Tibial nerve (tissue), 3 donors: ENCODE measurements around the gene DEPDC1B.
"Not testable (repeated sequence)": the region's sequence is repeated elsewhere in the genome, so short reads cannot be mapped to it uniquely, and the experiment has no call there.

ENCODE experiments used
- POLR2A ChIP-seq, 2 donors: fragments of 450-650 bp; IDR thresholded peaks; one replicate each; pipeline ENCODE4 v1.6.1; 2017; ENCODE audit warnings: antibody characterized with exemption in 2 of 2, mild to moderate bottlenecking in 2 of 2, moderate library complexity in 2 of 2
- TF ChIP-seq, protein P1 (sequence below), 5 experiments: fragments of 200-600 bp in 3 of 5; fragments of 450-650 bp in 2 of 5; sonication (generic) in 3 of 5; IDR thresholded peaks; one replicate each; pipeline ENCODE4 v1.5.1; 2016 to 2019; ENCODE audit warnings: antibody characterized with exemption in 5 of 5, mild to moderate bottlenecking in 3 of 5, moderate library complexity in 2 of 5

DNA sequence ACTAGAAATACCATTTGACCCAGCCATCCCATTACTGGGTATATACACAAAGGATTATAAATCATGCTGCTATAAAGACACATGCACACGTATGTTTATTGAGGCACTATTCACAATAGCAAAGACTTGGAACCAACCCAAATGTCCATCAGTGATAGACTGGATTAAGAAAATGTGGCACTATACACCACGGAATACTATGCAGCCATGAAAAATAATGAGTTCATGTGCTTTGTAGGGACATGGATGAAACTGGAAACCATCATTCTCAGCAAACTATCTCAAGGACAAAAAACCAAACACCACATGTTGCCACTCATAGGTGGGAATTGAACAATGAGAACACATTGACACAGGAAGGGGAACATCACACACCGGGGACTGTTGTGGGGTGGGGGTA lies 79.2 kb downstream of the DEPDC1B start:
- TF ChIP-seq, protein P1, sequence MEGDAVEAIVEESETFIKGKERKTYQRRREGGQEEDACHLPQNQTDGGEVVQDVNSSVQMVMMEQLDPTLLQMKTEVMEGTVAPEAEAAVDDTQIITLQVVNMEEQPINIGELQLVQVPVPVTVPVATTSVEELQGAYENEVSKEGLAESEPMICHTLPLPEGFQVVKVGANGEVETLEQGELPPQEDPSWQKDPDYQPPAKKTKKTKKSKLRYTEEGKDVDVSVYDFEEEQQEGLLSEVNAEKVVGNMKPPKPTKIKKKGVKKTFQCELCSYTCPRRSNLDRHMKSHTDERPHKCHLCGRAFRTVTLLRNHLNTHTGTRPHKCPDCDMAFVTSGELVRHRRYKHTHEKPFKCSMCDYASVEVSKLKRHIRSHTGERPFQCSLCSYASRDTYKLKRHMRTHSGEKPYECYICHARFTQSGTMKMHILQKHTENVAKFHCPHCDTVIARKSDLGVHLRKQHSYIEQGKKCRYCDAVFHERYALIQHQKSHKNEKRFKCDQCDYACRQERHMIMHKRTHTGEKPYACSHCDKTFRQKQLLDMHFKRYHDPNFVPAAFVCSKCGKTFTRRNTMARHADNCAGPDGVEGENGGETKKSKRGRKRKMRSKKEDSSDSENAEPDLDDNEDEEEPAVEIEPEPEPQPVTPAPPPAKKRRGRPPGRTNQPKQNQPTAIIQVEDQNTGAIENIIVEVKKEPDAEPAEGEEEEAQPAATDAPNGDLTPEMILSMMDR (IDR thresholded peaks at IDR 0.05): not testable (repeated sequence)
- not testable (repeated sequence) for TF ChIP-seq POLR2A (IDR thresholded peaks at IDR 0.05)
